Cerebellar cortex (tissue), 1 donor: ENCODE data around the gene DNAJC5.
A peak's percentile ranks its signal among the peaks of the same experiment; 100 is the strongest.
"Not testable (repeated sequence)": the region's sequence is repeated elsewhere in the genome, so short reads cannot be mapped to it uniquely, and the experiment has no call there.

Experiments used
- DNase-seq: peaks from one replicate; pipeline ENCODE4 v3.0.0-alpha.2; 2015; ENCODE audit warnings: low spot score

DNAJC5 gene, protein sequence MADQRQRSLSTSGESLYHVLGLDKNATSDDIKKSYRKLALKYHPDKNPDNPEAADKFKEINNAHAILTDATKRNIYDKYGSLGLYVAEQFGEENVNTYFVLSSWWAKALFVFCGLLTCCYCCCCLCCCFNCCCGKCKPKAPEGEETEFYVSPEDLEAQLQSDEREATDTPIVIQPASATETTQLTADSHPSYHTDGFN

DNA sequence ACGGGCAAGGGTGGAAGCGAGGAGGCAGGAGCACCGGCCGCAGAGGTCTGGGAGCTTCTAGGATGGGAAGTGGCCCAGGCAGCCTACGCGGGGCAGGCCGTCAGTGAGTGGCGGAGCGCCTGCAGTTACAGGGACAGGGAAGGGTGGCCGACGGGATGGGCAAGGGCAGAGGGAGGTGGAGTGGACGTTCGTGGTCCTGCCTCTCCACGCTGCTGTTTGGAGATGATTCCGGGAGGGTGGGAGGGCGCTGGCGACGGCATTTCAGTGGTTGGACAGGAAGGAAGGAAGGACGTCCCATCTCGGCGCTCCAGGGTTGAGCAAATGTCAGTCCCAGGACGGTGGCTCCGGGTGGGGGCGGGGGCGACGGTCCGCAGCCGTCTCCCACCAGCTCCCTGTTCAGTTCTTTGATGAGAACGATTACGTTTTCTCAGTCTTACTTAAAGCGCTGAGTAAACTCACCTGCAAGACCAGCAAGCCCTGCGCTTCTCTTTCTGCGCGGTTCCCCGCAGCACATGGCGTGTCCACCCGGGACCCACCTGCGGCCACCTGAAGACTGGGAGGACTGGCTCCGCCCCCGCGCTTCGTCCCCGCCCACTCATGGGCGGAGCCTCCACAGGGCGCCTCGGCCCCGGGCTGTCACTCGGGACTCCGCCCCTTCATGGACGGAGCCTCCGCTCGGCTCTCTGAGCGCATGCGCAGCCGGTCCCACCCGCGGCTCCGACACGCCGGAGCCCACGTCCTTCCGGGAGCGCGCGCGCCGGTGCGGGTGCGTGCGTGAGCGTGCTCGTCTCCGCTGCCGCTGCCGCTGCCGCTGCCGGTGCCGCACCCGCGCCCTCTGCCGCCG lies at the start of gene DNAJC5:
DNAJC5 (plus strand) TSS at position 769 of the 844 bp plus-strand sequence. CDS start 33,220 bp downstream, outside the sequence.
- peak; percentile 95 for DNase-seq

DNA sequence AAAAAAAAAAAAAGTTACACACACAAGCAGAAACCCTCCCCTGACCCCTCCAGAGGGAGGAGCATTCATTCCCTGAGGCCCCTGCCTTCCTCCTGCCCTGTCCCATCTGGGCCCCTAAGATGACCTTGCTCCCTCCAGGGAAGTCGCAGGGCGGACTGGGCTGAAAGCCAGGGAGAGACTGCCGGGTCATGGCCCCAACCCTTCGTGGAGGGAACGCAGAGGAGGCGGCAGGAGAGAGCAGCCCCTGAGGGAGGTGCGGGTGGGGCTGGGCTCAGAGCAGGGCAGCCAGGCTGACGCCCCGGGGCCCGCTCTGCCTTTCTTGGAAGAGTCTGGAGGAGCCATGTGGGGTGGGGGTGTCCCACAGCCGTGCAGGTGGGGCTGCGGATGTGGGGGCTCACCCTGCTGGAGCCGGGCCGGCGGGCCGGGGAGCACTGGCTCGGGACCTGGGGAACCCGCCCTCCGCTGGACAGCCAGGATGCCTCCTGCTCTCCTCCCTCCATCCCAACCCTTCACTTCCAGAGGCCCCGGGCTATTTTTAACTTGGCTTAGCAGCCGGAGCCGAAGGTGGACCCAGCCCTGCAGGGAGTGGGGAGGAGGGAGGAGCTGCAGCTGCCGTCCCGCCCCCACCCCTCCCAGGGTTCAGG lies 48.7 kb upstream of the DNAJC5 start:
- peak; percentile 92 for DNase-seq

DNA sequence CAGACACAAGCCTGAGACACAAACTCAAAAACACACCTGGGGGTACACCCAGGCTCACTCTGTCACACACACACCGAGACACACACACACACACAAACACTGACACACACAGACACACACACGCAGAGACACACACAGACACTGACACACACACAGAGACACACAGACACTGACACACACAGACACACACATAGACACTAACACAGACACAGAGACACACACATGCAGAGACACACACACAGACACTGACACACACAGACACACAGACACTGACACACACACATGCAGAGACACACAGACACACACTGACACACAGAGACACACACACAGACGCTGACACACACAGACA lies 48.1 kb upstream of the DNAJC5 start:
- DNase-seq = no peak

DNA sequence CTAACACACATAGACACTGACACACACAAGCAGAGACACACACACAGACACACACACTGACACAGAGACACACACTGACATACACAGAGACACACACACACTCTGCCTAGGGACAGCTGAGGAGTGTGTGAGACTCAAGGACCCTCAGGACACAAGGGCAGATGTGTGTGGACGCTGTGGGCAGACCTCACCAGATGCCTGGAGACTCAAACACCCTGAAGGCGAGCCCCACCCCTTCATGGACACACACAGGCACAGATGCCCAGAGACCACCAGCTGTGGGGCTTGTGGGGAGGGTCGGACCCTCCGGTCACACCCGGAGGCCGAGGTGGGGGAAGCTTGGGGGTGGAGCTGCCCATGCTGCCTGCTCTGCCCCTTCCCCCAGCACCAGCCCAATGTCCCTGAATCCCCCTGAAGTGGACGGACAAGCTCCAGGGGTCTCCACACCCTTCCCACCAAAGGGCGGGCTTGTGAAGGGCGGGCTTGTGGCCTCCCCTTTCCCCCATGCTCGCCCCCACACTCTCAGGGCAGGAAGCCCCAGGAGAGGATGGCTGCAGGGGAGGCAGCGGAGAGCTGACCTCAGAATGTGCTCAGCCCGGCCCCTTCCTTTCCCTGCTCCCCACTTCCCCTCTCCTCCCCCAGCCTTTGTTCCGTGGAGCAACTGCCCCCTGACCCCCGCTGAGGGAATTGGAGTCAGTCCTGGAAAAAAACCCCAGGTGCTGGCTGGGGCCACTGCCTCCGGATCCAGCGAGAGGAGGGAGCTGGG lies 47.5 kb upstream of the DNAJC5 start:
- DNase-seq = peak; percentile 77

DNA sequence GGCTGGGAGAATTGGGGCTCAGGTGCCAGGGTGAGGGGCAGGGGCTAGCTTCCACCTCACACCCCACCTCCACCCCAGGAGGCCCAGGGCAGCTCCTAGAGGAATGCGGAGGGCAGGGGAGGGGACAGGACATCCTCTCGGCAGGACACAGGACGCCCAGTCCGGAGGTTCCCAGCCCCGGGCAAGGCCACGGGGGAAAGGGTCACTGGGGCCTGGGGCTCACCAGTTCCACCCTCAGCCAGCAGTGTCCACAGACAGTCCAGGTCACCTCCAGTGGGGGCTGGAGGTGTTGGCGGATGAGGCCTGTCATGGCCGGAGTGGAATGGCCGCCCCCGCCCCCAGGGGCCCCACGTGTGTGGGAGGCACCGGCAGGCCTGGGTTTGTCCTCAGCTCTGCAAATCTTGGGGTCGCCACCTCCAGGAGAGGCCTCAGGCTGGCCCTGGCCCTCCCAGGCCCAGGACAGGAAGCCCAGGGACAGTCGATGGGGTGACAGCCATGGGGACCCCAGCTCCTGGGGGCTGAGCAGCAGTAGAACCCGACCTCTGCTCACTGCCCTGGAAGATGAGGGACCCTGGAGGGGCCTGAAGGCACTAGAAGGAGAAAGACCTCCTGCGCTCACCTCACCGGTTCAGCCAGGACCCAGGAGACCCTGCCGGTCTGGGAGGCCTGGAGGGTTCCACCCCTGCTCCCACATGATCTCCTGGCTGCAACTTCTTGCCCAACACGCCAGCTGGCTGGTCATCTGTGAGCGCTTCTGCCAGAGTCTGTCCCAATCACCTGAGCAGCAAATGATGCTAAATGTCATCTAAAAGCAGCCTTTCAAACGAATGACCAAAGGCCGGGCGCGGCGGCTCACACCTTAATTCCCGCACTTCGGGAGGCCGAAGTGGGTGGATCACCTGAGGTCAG lies 46.7 kb upstream of the DNAJC5 start:
- DNase-seq = peak; percentile 93

DNA sequence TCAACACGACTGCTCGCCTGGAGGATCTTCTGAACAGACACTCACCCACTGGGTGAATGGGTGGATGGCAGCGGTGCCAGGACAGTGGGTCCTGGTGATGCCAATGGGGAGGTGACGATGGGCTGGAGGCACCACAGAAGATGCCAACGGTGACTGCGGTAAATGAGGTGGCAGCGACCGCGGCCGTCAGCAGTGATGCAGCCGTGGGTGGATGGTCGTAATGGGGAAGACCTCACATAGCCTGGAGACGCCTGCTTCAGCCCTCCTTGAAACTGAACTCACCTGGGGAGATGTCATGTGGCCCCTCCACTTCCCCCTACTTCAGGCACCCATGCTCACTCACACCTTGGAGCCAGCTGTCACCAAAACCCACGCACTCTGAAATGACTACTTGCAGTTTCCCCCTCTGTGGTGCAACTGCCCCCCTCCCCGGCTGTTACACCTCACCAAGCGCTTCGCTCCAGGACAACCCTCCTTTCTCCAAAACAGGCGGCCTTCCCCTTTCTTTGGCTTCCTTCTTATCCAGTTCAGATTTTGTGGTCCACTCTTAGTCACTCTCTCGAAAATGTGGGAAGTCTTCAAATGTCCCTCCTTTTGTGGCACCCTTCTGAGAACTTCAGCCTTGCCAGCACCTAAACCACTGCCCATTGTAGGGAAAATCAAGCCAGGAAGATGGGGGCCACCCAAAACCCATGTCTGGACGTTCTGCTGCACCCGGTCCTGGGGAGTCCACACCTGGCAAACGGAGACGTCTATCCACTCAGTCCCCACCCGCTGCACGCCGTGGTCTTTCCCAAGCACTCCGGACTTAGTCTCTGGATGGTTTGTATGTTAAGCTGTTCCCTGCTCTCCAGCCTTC lies 44.0 kb upstream of the DNAJC5 start:
- DNase-seq = no peak

DNA sequence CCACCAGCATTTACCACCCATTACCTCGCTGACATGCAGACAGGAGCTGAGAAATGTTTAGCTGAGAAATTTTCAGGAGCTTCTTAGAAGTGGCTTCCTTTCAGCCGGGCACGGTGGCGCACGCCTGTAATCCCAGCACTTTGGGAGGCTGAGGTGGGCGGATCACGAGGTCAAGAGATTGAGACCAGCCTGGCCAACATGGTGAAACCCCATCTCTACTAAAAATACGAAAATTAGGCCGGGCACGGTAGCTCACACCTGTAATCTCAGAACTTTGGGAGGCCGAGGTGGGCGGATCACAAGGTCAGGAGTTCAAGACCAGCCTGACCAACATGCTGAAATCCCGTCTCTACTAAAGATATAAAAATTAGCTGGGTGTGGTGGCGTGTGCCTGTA lies 43.4 kb upstream of the DNAJC5 start:
- DNase-seq = not testable (repeated sequence)

DNA sequence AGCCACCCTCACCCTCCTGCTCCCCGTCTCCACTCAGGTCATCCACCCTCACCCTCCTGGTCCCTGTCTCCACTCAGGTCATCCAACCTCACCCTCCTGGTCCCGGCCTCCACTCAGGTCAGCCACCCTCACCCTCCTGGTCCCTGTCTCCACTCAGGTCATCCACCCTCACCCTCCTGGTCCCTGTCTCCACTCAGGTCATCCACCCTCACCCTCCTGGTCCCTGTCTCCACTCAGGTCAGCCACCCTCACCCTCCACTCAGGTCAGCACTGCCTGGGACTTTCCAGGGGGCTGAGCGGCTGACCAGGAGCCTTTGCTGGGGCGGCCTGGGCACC lies 41.2 kb upstream of the DNAJC5 start:
- not testable (repeated sequence) for DNase-seq

DNA sequence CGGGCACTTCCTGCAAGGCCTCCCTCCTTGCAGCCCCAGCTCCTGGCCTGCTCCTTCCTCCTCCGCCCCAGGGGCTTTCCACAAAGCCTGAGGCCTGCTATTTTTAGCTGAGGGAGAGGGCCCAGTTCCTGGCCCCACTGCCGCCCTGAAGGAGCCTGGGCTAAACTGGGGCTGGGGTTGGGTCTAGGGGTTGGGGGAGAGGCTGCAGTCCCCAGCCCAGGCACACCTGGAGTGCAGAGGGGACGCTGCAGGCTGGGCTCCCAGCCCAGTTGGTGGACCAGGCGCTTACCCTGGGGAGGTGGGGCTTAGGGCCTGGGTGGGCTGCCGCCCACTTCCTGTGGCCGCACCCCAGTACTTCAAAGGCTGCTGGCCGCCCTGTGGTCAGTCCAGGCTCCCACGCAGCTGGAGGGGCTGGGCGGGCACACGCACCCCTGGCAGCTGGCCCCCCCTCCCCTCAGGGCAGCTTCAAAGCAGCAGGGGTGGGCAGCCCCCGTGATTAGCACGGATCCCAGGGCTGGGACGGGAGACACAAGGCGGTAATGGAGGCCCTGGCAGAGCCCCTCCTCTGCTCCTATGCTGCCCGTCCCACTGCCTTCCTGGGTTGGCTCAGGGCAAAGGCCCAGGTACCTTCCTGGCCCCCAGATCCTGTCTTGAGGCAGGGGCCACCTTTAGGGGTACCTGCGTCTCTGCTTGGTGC lies 40.7 kb upstream of the DNAJC5 start:
- no peak for DNase-seq

DNA sequence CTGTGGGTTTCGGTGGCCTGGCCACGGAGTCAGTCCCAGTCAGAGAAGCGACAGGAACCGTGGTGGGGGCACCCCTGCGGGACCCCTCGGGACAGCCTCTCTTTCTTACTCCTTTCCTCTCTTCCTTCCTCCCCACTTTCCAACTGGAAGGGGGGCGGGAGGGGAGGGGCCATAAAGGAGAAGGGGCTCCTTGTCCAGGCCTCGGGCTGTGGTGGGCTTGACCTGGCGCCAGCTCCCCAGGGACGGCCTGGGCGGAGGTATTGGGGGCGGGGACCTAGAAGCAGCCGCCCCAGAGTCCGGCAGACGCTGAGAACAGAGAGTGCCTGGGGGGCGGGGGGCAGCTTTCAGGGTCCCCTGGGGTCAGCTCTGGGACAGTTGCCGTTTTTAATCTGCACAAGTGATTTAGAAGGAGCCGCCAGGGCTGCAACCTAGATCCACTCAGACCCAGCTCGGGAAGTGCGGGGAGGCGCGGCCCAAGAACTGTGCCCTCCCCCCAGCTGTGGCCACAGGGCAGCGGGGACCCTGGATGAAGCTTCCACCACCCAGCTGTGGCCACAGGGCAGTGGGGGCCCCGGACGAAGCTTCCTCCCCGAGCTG lies 40.1 kb upstream of the DNAJC5 start:
- peak; percentile 71 for DNase-seq

DNA sequence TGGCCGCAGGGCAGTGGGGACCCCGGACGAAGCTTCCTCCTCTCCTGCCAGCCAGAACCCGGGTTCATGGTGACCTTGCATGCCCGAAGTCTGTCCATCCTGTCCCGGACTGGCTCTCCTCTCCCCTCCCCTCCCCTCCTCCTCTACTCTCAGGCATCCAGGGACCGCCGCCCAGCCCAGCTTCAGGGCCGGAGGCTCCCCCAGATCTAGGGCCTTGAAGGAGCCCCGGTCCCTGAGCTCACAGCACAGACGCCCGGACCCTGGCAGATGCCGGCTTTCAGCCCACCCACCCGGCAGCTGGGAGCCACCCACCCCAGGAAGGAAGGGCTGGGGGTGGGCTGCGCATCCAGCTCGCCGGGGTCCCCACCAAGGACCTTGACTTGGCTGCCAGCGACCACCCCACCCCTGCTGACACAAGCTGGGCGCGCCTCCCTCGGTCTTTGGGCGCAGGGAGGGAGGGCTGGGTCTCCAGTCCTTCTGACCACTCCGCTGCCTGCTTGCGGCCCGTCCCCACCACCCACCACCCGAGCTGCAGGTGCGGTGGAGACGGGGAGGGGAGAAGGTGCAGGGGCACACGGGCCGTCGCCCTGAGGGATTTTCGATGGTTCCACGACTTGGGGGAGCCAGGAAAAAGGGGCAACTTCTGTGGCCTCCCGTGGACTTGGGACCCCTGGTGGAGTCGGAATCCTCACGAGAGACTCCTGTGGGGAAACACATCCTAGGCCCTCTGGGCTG lies 39.4 kb upstream of the DNAJC5 start:
- DNase-seq = no peak

DNA sequence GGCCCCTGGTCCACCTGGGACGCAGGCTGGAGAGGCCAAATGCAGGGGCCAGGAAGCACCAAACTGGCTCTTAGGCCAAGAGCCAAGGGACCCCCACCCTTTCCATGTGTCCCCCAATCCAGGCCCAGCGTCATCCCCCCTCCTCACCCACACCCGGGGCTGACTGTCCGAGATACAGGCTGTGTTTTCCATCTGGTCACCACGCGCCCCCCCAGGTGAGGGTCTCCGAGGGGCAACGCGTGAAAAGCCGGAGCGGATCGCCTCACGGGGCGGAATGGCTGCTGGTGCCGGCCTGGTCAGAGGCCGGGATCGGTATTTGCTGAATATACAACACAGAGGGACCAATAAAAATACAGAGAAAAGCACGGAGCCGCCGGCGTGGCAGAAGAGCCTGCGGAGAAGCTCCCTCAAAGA lies 38.8 kb upstream of the DNAJC5 start:
- no peak for DNase-seq

DNA sequence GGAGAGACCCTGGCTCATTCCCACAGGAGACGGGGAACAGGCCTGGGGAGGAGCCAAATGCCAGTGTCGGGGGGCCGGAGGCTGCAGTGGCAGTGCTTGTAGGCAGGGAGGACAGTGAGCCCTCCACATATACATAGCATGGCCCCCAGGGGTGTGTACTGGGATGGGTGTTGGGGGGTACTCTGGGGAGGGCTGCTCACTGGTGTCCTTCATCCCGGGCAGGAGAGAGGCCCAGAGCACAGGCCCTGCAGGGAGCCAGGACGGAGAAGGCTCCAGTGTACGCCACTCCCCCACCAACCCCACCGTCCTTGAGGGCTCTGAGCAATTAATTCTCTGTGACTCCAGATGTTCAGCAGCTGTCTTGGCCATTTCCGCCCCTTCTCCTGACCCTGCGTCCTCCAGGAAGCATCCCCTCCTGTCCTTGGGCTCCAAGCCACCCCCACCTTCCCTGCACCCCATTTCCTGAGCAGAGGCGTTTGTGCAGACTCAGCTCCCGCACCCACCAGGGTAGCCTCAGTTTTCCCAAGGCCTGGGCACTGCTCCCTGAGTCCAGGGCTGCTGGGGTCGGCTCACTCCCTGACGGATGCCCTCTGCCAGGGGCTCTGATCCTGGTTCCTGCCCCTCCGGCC lies 37.0 kb upstream of the DNAJC5 start:
- no peak for DNase-seq

DNA sequence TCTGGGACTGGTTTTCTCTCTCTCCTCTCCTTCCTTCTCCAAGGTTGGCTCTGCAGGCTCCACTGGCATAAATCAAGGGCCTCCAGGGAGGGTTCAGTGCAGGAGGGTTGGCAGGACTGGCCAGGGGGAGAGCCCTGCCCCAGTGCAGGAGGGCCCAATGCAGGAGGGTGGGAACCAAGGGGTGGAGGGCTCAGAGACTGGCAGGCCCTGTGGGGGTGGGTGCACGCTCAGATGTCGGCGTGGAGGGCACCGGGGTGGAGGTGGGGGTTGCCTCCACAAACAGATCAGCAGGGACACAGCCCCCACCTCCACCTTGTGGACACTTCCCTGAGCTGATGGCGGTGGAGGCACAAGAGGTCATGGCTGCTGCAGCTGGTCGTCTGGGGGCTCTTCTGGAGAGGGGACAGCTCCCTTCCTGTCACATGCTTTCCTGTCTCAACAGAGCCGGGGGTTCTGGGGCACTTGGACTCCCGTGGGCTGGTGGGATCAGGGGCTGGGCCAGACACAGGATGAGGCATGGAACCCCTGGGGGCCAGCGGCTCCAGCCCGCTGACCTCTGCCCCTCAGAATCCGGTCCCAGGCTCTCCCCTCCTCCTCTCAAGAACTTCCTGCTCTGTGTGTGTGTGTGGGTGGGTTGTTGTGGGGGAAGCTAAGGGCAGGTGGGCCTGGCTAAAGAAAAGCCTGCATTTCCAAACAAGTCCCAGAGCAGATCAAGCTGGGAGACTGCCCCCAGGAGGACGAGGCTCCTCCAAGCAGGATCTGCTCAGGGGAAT lies 36.3 kb upstream of the DNAJC5 start:
- DNase-seq = peak; percentile 87

DNA sequence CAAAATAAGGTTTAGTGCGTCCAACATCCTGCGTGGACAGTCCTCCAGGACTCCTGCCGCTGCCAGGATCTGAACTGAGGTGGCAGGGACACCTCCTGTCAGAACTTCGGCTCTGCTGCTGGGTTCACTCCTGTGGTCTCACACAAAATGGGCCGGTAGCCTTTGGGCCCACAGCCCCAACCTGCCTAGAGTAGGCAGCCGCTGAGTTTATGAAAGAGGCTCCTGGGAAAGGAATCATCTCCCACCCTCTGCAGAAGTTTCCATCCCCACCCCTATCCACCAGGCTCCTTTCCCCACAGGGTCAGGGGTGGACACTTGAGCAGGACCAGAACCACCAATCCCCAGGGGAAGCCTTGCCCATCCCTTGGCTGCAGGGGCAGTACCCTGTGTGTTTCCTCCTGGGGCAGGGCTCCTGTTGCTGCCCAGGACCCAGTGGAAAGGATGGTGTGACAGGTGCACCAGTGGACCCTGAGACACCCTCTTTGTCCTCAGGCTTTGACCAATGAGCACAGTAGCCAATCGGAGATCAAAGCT lies 35.7 kb upstream of the DNAJC5 start:
- DNase-seq = no peak

DNA sequence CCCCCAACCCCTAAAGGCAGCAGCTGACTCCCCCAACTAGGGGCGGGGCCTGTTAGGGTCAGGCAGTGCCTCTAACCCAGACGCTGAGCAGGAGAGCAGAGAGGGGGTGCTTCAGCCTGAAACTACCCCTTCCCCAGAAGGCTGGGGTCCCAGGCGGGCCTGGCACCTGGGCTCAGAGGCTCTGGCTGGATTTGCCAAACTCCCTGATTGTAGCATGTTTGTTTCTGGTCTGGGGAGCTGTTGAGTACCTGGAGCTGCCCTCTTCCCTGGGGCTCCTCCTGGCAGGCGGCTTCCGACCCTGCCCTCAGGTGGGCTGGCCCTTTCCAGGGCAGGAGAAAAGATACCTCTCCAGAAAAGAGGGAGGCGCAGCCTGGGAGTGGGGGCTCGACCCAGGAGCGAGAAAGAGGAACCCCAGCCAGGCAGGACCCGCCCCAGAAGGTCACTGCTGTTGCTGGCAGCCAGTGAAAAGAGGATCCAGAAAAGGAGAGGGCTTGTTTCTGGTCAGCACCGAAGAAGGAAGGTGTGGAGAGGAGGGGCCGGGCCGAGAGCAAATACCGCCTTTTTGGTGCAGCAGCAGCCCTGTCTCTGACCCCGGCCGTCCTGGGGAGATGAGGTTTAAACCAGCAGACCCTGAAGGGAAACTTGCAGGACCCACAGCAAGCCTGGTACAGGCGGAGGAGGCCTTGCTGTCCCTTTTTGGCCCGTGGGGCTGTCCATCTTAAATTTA lies 34.4 kb upstream of the DNAJC5 start:
- no peak for DNase-seq
